Activated CD8-positive, alpha-beta T cell treated with anti-CD3 and anti-CD28 coated beads for 36 hours (primary cell): ENCODE data around the gene DNAJC27. TPM values are rescaled to one million over a fixed set of nuclear protein-coding genes. Genes with fewer than 3 reads are reported as not detected.
"Not testable (repeated sequence)": the region's sequence is repeated elsewhere in the genome, so short reads cannot be mapped to it uniquely, and the experiment has no call there.

Experiments used
- ATAC-seq: fragments of 200-7000 bp; cut with Tn5 transposase; one replicate; pipeline ENCODE4 v1.10.0; 2021; ENCODE audit warnings: mild to moderate bottlenecking, moderate library complexity
- CTCF ChIA-PET: fragments of 350-600 bp; sonication (Branson Sonifier 250); formaldehyde crosslinking; loops from one replicate; lab custom pipeline; 2021; ENCODE audit warnings: antibody characterized with exemption; lab: Charles Lee
- POLR2A ChIA-PET: fragments of 350-600 bp; sonication (Branson Sonifier 250); formaldehyde crosslinking; loops from one replicate; lab custom pipeline; 2021; ENCODE audit warnings: antibody characterized with exemption; lab: Charles Lee
- DNase-seq: peaks from one replicate; pipeline ENCODE4 v3.0.0-alpha.2; 2020
- H3K27ac Mint-ChIP-seq: one replicate; pipeline ENCODE4 v1.8.0; 2021; ENCODE audit warnings: mild to moderate bottlenecking, mixed read lengths
- H3K27me3 Mint-ChIP-seq: one replicate; pipeline ENCODE4 v1.8.0; 2021; ENCODE audit warnings: mixed read lengths
- H3K36me3 Mint-ChIP-seq: one replicate; pipeline ENCODE4 v1.8.0; 2021; ENCODE audit warnings: low read depth, mixed read lengths
- H3K4me1 Mint-ChIP-seq: one replicate; pipeline ENCODE4 v1.8.0; 2021; ENCODE audit warnings: low read depth, mixed read lengths
- H3K4me3 Mint-ChIP-seq: one replicate; pipeline ENCODE4 v1.8.0; 2021; ENCODE audit warnings: mild to moderate bottlenecking, moderate library complexity, mixed read lengths
- H3K9me3 Mint-ChIP-seq: one replicate; pipeline ENCODE4 v1.8.0; 2021; ENCODE audit warnings: mixed read lengths
- CTCF ChIP-seq: fragments of 200-600 bp; IDR thresholded peaks from one replicate; pipeline ENCODE4 v1.8.0; 2022; ENCODE audit warnings: antibody characterized with exemption, mild to moderate bottlenecking
- intact Hi-C: fragments of 100-400 bp; cut with micrococcal nuclease; formaldehyde crosslinking; loops from one replicate; pipeline ENCODE4 v1.10.0; 2022
- total RNA-seq, 2 experiments: library from RNA; stranded (reverse); gene quantifications; one replicate each; pipeline ENCODE4 v1.2.3, GENCODE V29; 2021

DNAJC27 gene
- total RNA-seq, 2 experiments from 2014 or later, result 5.2 to 6.6 TPM

GRCh38 chr2:25002066-25002465 is 30.3 kb upstream of the DNAJC27 start:
- H3K27me3 Mint-ChIP-seq, result no peaks in the 10 kb centered on the region
- H3K4me3 Mint-ChIP-seq, result no peak overlapping the region
- CTCF ChIA-PET, result no interaction called here
- H3K27ac Mint-ChIP-seq, result no peak overlapping the region
- no peaks in the 10 kb centered on the region for H3K36me3 Mint-ChIP-seq
- no peak for TF ChIP-seq CTCF
- intact Hi-C loops, result no loop called here
- ATAC-seq (no peak), DNase-seq (no peak)
- no peaks in the 10 kb centered on the region for H3K4me1 Mint-ChIP-seq
- POLR2A ChIA-PET, result no interaction called here
- no peaks in the 10 kb centered on the region for H3K9me3 Mint-ChIP-seq

- no peak for DNase-seq
- ChIA-PET POLR2A (interaction anchor here (1.0 kb wide), 1 partner anchor 9 kb away, joined by 3 read pairs; no protein-coding TSS in a partner anchor), CTCF (no interaction called here)
- Mint-ChIP-seq H3K36me3 (no peaks in the 10 kb centered on the region), H3K4me1 (no peaks in the 10 kb centered on the region), H3K27ac (no peak overlapping the region), H3K4me3 (no peak overlapping the region), H3K9me3 (no peaks in the 10 kb centered on the region), H3K27me3 (peaks cover 3% of the 10 kb centered on the region)
- intact Hi-C loops, result no loop called here
- TF ChIP-seq CTCF, result no peak
- ATAC-seq, result no peak
These were observed 29.5 kb upstream of the DNAJC27 start for GRCh38 chr2:25001325-25001637.

GRCh38 chr2:25000503-25001324 is 29.0 kb upstream of the DNAJC27 start:
- H3K27ac Mint-ChIP-seq, result no peak overlapping the region
- no peak overlapping the region for H3K4me3 Mint-ChIP-seq
- DNase-seq, result no peak
- intact Hi-C loops, result no loop called here
- no peaks in the 10 kb centered on the region for H3K36me3 Mint-ChIP-seq
- no peaks in the 10 kb centered on the region for H3K9me3 Mint-ChIP-seq
- TF ChIP-seq CTCF, result no peak
- ATAC-seq, result no peak
- POLR2A ChIA-PET, result interaction anchor here (0.6 to 1.0 kb wide), 2 partner anchors 9 to 24 kb away, joined by 3 read pairs; no protein-coding TSS in a partner anchor
- CTCF ChIA-PET, result no interaction called here
- peaks cover 3% of the 10 kb centered on the region for H3K27me3 Mint-ChIP-seq
- H3K4me1 Mint-ChIP-seq, result no peaks in the 10 kb centered on the region

- no peaks in the 10 kb centered on the region for H3K4me1 Mint-ChIP-seq
- ATAC-seq (no peak), DNase-seq (no peak)
- intact Hi-C loops, result no loop called here
- CTCF ChIA-PET, result no interaction called here
- H3K9me3 Mint-ChIP-seq, result no peaks in the 10 kb centered on the region
- no peak overlapping the region for H3K27ac Mint-ChIP-seq
- TF ChIP-seq CTCF, result no peak
- H3K36me3 Mint-ChIP-seq, result no peaks in the 10 kb centered on the region
- peaks cover 3% of the 10 kb centered on the region for H3K27me3 Mint-ChIP-seq
- H3K4me3 Mint-ChIP-seq, result no peak overlapping the region
- POLR2A ChIA-PET, result interaction anchor here (0.6 kb wide), 1 partner anchor 23 kb away, joined by 3 read pairs; no protein-coding TSS in a partner anchor
These were observed 28.3 kb upstream of the DNAJC27 start for GRCh38 chr2:25000036-25000435.

- H3K27me3 Mint-ChIP-seq, POLR2A ChIA-PET, DNase-seq, H3K36me3 Mint-ChIP-seq, intact Hi-C loops, H3K9me3 Mint-ChIP-seq, H3K27ac Mint-ChIP-seq, ATAC-seq, H3K4me1 Mint-ChIP-seq, H3K4me3 Mint-ChIP-seq: not testable (repeated sequence)
- CTCF ChIA-PET, result interaction anchor here (0.6 kb wide), 1 partner anchor 23 kb away, joined by 3 read pairs; no protein-coding TSS in a partner anchor
These were observed 27.3 kb upstream of the DNAJC27 start for GRCh38 chr2:24999097-24999496.
